ENCODE data around the gene SLC23A1.

SLC23A1 gene

GRCh38 chr5:139414581-139415130, 31.6 kb upstream of the SLC23A1 start:
- Histone ChIP-seq H3K27me3 (ENCODE audit: insufficient read depth, poor library complexity, severe bottlenecking) (no peaks in the 10 kb centered on the region), H3K4me3 (replicated peaks; ENCODE audit: insufficient read depth, low read length) (no peak overlapping the region), H3K27ac (replicated peaks) (no peak overlapping the region)
- TF ChIP-seq SPI1 (IDR thresholded peaks at IDR 0.05; ENCODE audit: borderline replicate concordance, low read depth) (no peak), REST (IDR thresholded peaks at IDR 0.05; ENCODE audit: insufficient replicate concordance, low read depth) (no peak), POLR2AphosphoS5 (IDR thresholded peaks at IDR 0.05; ENCODE audit: low read depth) (no peak), CTCF (IDR thresholded peaks at IDR 0.05; ENCODE audit: insufficient read depth, low read length) (no peak), GABPA (IDR thresholded peaks at IDR 0.05; ENCODE audit: low read depth) (no peak)
- DNase-seq (ENCODE audit: low read depth in 1 of 2, low spot score in 1 of 2): no peak

- DNase-seq (ENCODE audit: low read depth in 1 of 2, low spot score in 1 of 2): no peak
- H3K4me3 ChIP-seq (replicated peaks; ENCODE audit: insufficient read depth, low read length): no peak overlapping the region
- TF ChIP-seq CTCF (IDR thresholded peaks at IDR 0.05; ENCODE audit: insufficient read depth, low read length) (no peak), POLR2AphosphoS5 (IDR thresholded peaks at IDR 0.05; ENCODE audit: low read depth) (no peak), REST (IDR thresholded peaks at IDR 0.05; ENCODE audit: insufficient replicate concordance, low read depth) (no peak), GABPA (IDR thresholded peaks at IDR 0.05; ENCODE audit: low read depth) (no peak)
- no peak overlapping the region for H3K27ac ChIP-seq (replicated peaks)
- no peaks in the 10 kb centered on the region for H3K27me3 ChIP-seq (ENCODE audit: insufficient read depth, poor library complexity, severe bottlenecking)
Observed at GRCh38 chr5:139413963-139414362, 30.9 kb upstream of the SLC23A1 start.

GRCh38 chr5:139413153-139413552, 30.1 kb upstream of the SLC23A1 start:
- TF ChIP-seq SPI1 (IDR thresholded peaks at IDR 0.05; ENCODE audit: borderline replicate concordance, low read depth): no peak
- TF ChIP-seq REST (IDR thresholded peaks at IDR 0.05; ENCODE audit: insufficient replicate concordance, low read depth): no peak
- TF ChIP-seq CTCF (IDR thresholded peaks at IDR 0.05; ENCODE audit: insufficient read depth, low read length): no peak
- TF ChIP-seq GABPA (IDR thresholded peaks at IDR 0.05; ENCODE audit: low read depth): no peak
- no peak for TF ChIP-seq POLR2AphosphoS5 (IDR thresholded peaks at IDR 0.05; ENCODE audit: low read depth)

More at GRCh38 chr5:139413153-139413552, 30.1 kb upstream of the SLC23A1 start:
- H3K4me3 ChIP-seq (replicated peaks; ENCODE audit: insufficient read depth, low read length): no peak overlapping the region
- H3K27ac ChIP-seq (replicated peaks): no peak overlapping the region
- no peaks in the 10 kb centered on the region for H3K27me3 ChIP-seq (ENCODE audit: insufficient read depth, poor library complexity, severe bottlenecking)
- DNase-seq (ENCODE audit: low read depth in 1 of 2, low spot score in 1 of 2): no peak

Data from HL-60 (cell line).